ENCODE data around the gene ZNF157.

The ZNF157 gene

GRCh38 chrX:47390780-47391179 lies 20.4 kb downstream of the ZNF157 start:
- DNase-seq (ENCODE audit: low spot score): no peak
- TF ChIP-seq CTCF (IDR thresholded peaks at IDR 0.05; ENCODE audit: extremely low read depth, missing control alignments): no peak

- no peak for TF ChIP-seq CTCF (IDR thresholded peaks at IDR 0.05; ENCODE audit: extremely low read depth, missing control alignments)
- no peak for DNase-seq (ENCODE audit: low spot score)
Measured at GRCh38 chrX:47413179-47413594, 42.8 kb downstream of the ZNF157 start.

GRCh38 chrX:47420265-47420664 lies 49.9 kb downstream of the ZNF157 start:
- no peak for TF ChIP-seq CTCF (IDR thresholded peaks at IDR 0.05; ENCODE audit: extremely low read depth, missing control alignments)
- no peak for DNase-seq (ENCODE audit: low spot score)

- DNase-seq (ENCODE audit: low spot score): no peak
- no peak for TF ChIP-seq CTCF (IDR thresholded peaks at IDR 0.05; ENCODE audit: extremely low read depth, missing control alignments)
Measured at GRCh38 chrX:47420962-47421361, 50.6 kb downstream of the ZNF157 start.

GRCh38 chrX:47422444-47422843 lies 52.1 kb downstream of the ZNF157 start:
- no peak for TF ChIP-seq CTCF (IDR thresholded peaks at IDR 0.05; ENCODE audit: extremely low read depth, missing control alignments)
- DNase-seq (ENCODE audit: low spot score): no peak

- no peak for TF ChIP-seq CTCF (IDR thresholded peaks at IDR 0.05; ENCODE audit: extremely low read depth, missing control alignments)
Measured at GRCh38 chrX:47430925-47431324, 60.5 kb downstream of the ZNF157 start.

GRCh38 chrX:47446431-47446830 lies 76.1 kb downstream of the ZNF157 start:
- TF ChIP-seq CTCF (IDR thresholded peaks at IDR 0.05; ENCODE audit: extremely low read depth, missing control alignments): no peak
- no peak for DNase-seq (ENCODE audit: low spot score)

More at GRCh38 chrX:47430925-47431324, 60.5 kb downstream of the ZNF157 start:
- DNase-seq (ENCODE audit: low spot score): no peak

All from GM20000 (cell line).